Testis (tissue), 5 donors: ENCODE results near the gene TP53I11. TPM values are rescaled to one million over a fixed set of nuclear protein-coding genes. Genes with fewer than 3 reads are reported as not detected.

Source experiments
- DNase-seq: peaks from one replicate; pipeline ENCODE4 v3.0.0-alpha.2; 2019
- H3K27ac ChIP-seq, 2 donors: fragments of 200-600 bp; sonication (generic); one replicate each; pipeline ENCODE4 v1.5.1; 2019
- H3K27me3 ChIP-seq: fragments of 200-600 bp; sonication (generic); one replicate; pipeline ENCODE4 v1.5.1; 2019
- H3K36me3 ChIP-seq: fragments of 200-600 bp; sonication (generic); one replicate; pipeline ENCODE4 v1.5.1; 2017; ENCODE audit warnings: low read depth; ENCODE audit errors: missing control alignments
- H3K4me1 ChIP-seq: fragments of 200-600 bp; sonication (generic); one replicate; pipeline ENCODE4 v1.5.1; 2019
- H3K4me3 ChIP-seq, 2 donors: fragments of 200-600 bp; sonication (generic); one replicate each; pipeline ENCODE4 v1.5.1; 2017 to 2019
- H3K9me3 ChIP-seq: fragments of 200-600 bp; sonication (generic); one replicate; pipeline ENCODE4 v1.5.1; 2017
- POLR2A ChIP-seq: fragments of 450-650 bp; IDR thresholded peaks from one replicate; pipeline ENCODE4 v1.6.1; 2017; ENCODE audit warnings: antibody characterized with exemption, mild to moderate bottlenecking, moderate library complexity
- WGBS, 2 donors: methylation state at CpG; one replicate each; pipeline ENCODE4 v1.1.5; 2018; 5-methylcytosine and 5-hydroxymethylcytosine counted together
- intact Hi-C: fragments of 100-400 bp; cut with DNase I; formaldehyde crosslinking; loops from one replicate; pipeline ENCODE4 v1.15.1; 2023; ENCODE audit warnings: low total_unique reads
- long read RNA-seq, 2 donors: transcript quantifications; one replicate each; lab custom pipeline, GENCODE V29; 2026
- polyA plus RNA-seq: library from polyadenylated mRNA; stranded (reverse); fragments of 350-450 nt; fragmentation: Illumina TruSeq; extraction: RNeasy Lipid Tissue Mini Kit (QIAGEN cat#74804); gene quantifications from one replicate; pipeline ENCODE4 v1.2.3, GENCODE V29; 2014; ENCODE audit warnings: low read depth, low replicate concordance; ENCODE audit not compliant: insufficient read depth
- total RNA-seq, 2 donors: library from RNA; depleted of rRNA; stranded (reverse); fragments of >200 nt; gene quantifications; one replicate each; pipeline ENCODE4 v1.2.3, GENCODE V29; 2016
- TF ChIP-seq, protein P1 (sequence below), 3 experiments: fragments of 450-650 bp in 2 of 3; fragments of 200-600 bp in 1 of 3; sonication (generic) in 1 of 3; IDR thresholded peaks; one replicate each; pipeline ENCODE4 v1.5.1; 2016 to 2019; ENCODE audit warnings: antibody characterized with exemption in 3 of 3, mild to moderate bottlenecking in 2 of 3, moderate library complexity in 1 of 3

The TP53I11 gene, protein sequence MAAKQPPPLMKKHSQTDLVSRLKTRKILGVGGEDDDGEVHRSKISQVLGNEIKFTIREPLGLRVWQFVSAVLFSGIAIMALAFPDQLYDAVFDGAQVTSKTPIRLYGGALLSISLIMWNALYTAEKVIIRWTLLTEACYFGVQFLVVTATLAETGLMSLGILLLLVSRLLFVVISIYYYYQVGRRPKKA
- total RNA-seq (10 to 100 TPM; 19.9 to 28.7 TPM), polyA plus RNA-seq (29.7 TPM)
- long read RNA-seq, donor 1, transcript TP53I11-208 (7 exons, 2,647 nt) = major isoform, 6 of 7 reads
- long read RNA-seq, donor 1, partial matches to known transcripts = 0 of 7 reads
- long read RNA-seq, donor 1, other reads (novel, unspliced or antisense) = 0 of 7 reads
- long read RNA-seq, donor 2, partial matches to known transcripts = 27 of 42 reads
- long read RNA-seq, donor 2, other reads (novel, unspliced or antisense) = 12 of 42 reads

DNA sequence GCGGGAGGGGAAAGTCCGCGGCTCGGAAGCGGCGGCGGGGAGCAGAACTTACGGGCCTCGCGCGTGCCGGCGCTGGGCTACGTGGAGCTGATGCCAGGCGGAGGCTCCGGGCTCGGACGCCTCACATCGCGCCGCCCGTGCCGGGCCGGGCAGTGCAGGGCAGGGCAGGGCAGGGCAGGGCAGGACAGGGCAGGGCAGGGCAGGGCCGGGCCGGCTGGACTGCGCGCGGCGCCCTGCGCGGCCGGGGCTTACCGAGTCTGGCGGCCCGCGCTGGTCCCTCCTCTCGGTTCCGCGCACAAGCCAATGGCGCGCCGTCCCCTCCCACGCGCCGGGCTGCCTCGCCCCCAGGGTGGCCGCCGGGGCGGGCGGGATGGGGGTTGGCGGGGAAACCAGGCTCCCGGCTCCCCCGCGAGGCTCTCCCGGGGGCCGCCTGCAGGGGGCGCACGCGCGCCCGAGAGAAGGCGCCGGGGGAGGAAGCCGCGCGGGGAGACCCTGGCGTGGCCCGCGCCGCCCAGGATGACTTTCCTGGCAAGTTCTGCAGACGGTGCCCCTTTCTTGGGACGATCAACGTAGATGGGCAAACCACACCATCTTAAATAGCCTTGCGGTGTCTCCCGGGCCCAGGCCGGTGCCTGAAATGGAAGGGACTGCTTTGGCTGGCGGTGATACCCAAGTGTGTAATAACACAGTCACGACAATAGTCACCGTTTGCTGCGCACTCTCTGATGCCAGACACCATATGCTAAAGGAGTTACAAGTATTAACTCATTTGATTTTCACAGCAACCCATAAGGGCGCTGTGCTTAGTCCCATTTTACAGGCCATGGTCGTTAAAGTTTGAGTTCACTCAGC is at the start of gene TP53I11:
Gene TP53I11, minus strand, starts transcription at position 259 of the 852 bp plus-strand sequence. CDS start 12,548 bp downstream, outside the sequence.
- H3K27ac ChIP-seq = peak within 1 kb of the TSS; percentile 44 to 61
- WGBS, 2 donors = 15 to 79% methylated on average over 3 to 45 of the region's 83 CpGs
- H3K9me3 ChIP-seq = no peaks in the 10 kb centered on the region
- H3K4me1 ChIP-seq = peaks cover 5% of the 10 kb centered on the region
- H3K27me3 ChIP-seq = no peaks in the 10 kb centered on the region
- DNase-seq = peak; percentile 71
- H3K36me3 ChIP-seq = no peaks in the 10 kb centered on the region
- TF ChIP-seq, protein P1, sequence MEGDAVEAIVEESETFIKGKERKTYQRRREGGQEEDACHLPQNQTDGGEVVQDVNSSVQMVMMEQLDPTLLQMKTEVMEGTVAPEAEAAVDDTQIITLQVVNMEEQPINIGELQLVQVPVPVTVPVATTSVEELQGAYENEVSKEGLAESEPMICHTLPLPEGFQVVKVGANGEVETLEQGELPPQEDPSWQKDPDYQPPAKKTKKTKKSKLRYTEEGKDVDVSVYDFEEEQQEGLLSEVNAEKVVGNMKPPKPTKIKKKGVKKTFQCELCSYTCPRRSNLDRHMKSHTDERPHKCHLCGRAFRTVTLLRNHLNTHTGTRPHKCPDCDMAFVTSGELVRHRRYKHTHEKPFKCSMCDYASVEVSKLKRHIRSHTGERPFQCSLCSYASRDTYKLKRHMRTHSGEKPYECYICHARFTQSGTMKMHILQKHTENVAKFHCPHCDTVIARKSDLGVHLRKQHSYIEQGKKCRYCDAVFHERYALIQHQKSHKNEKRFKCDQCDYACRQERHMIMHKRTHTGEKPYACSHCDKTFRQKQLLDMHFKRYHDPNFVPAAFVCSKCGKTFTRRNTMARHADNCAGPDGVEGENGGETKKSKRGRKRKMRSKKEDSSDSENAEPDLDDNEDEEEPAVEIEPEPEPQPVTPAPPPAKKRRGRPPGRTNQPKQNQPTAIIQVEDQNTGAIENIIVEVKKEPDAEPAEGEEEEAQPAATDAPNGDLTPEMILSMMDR (IDR thresholded peaks at IDR 0.05) = peak in 2 of 3 experiments; percentile 24 to 77
- no peak for TF ChIP-seq POLR2A
- peak within 1 kb of the TSS; percentile 64 to 68 for H3K4me3 ChIP-seq
- intact Hi-C loops = no loop called here

DNA sequence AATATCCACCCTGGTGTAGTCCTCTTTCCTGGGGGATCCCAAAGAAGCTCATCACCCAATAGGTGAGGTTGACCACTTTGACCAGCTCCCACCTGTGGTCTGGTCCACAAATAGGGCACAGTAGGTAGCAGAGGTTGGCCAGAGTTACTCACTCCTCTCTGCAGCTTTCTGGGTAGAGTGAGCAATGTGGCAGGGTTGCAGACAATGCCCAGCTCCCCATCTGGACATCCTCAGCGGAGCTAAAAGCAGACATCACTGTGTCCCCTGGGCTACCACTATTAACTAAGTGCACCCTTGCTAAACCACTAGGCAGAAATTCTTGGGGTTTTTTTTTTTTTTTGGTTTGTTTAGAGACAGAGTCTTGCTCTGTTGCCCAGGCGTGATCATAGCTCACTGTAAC is 48.4 kb upstream of the TP53I11 start:
- no peaks in the 10 kb centered on the region for H3K27me3 ChIP-seq
- H3K9me3 ChIP-seq = no peaks in the 10 kb centered on the region
- H3K36me3 ChIP-seq = no peaks in the 10 kb centered on the region
- H3K27ac ChIP-seq = no peak overlapping the region
- DNase-seq = no peak
- TF ChIP-seq, protein P1 (IDR thresholded peaks at IDR 0.05) = no peak
- no peak for TF ChIP-seq POLR2A
- H3K4me1 ChIP-seq = peaks cover 7% of the 10 kb centered on the region
- WGBS, 2 donors = 82 to 96% methylated on average over 2 of the region's 2 CpGs
- intact Hi-C loops = no loop called here
- H3K4me3 ChIP-seq = no peak overlapping the region

DNA sequence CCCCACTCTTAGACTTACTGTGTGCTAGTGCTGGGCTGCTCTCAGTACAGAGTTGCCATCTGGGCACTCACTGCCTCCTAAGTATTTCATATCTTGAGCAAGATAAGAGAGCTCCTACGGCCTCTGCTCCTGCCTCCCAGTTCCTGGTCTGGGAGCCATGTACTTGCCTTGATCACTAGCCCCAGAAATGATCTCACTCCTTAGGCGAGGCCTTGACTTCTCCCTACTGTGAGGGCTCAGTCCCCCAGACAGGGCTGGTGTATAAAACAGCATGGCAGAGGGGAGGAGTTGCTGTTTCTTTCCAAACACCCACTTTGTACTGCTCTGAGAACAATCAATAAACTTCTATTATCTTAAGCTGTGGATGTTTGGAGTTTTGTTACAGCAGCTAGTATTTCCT is 47.4 kb upstream of the TP53I11 start:
- no peak overlapping the region for H3K27ac ChIP-seq
- WGBS, 2 donors = 60 to 62% methylated on average over 1 to 2 of the region's 2 CpGs
- H3K9me3 ChIP-seq = no peaks in the 10 kb centered on the region
- TF ChIP-seq, protein P1 (IDR thresholded peaks at IDR 0.05) = no peak
- TF ChIP-seq POLR2A = no peak
- H3K4me3 ChIP-seq = no peak overlapping the region
- H3K36me3 ChIP-seq = no peaks in the 10 kb centered on the region
- no peak for DNase-seq
- intact Hi-C loops = no loop called here
- H3K27me3 ChIP-seq = no peaks in the 10 kb centered on the region
- peaks cover 7% of the 10 kb centered on the region for H3K4me1 ChIP-seq

DNA sequence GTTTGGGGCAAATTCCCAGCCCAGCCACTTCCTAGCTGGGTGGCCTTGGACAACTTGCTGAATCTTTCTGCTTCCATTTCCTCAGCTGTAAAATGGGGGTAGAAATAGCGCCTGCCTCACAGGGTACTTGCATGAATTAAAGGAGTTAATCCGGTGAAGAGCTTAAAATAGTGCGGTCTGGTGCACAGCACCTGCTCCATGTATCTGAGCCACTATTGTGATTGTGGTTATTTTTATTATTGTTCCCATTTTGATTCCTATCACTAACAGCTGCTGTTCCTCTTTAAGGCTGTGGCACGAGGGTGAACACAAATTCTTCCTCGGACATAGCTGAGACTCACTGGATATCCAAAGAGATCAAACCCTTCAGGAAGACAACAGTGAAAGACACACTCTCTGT is 46.9 kb upstream of the TP53I11 start:
- Histone ChIP-seq H3K27me3 (no peaks in the 10 kb centered on the region), H3K27ac (no peak overlapping the region), H3K36me3 (no peaks in the 10 kb centered on the region), H3K4me3 (no peak overlapping the region), H3K4me1 (peaks cover 7% of the 10 kb centered on the region), H3K9me3 (no peaks in the 10 kb centered on the region)
- WGBS, 2 donors = 78 to 84% methylated on average over 5 of the region's 5 CpGs
- DNase-seq = no peak
- intact Hi-C loops = no loop called here
- TF ChIP-seq, protein P1 (IDR thresholded peaks at IDR 0.05) = no peak
- no peak for TF ChIP-seq POLR2A
